Measurements from ENCODE around the gene IQGAP2. TPM values are rescaled to one million over a fixed set of nuclear protein-coding genes. Genes with fewer than 3 reads are reported as not detected.

Gene IQGAP2
- total and polyA plus RNA-seq, 2 of the 8 experiments (the other 6 are each of a cell fraction or from before 2014, with no cell fraction given): 19.7 to 66.0 TPM

- H2BK15ac ChIP-seq (ENCODE audit: low read length): no peak overlapping the region
- H3K23ac ChIP-seq (ENCODE audit: insufficient read length): no peak overlapping the region
- WGBS, 2 experiments (ENCODE audit: extremely low coverage in 1 of 2, insufficient coverage in 1 of 2, insufficient read length in 1 of 2, insufficient replicate concordance in 2 of 2, low coverage in 1 of 2, low lambda C conversion rate in 2 of 2, missing lambda C conversion rate in 1 of 2): 96% methylated on average over 2 of the region's 2 CpGs; no CpG with 5 or more reads in 1 of the 2 experiments
- FAIRE-seq (no peak), DNase-seq (ENCODE audit: low read depth in 1 of 2, low spot score in 2 of 2) (no peak)
- peaks cover 3 to 9% (median 6%) of the 10 kb centered on the region in 4 experiments for H3K27me3 ChIP-seq (replicated peaks in 1 of 4; ENCODE audit: control insufficient read depth in 3 of 4, extremely low read depth in 1 of 4, insufficient read depth in 3 of 4, low read length in 3 of 4)
- no peaks in the 10 kb centered on the region for H3K79me2 ChIP-seq (ENCODE audit: control insufficient read depth in 1 of 2, insufficient read depth in 2 of 2, low read length in 2 of 2)
- no peak overlapping the region for H2BK20ac ChIP-seq (ENCODE audit: low read length)
- no peaks in the 10 kb centered on the region for H4K20me1 ChIP-seq (replicated peaks in 1 of 2; ENCODE audit: control insufficient read depth in 1 of 2, insufficient read depth in 2 of 2, low read length in 2 of 2)
- ChIA-PET POLR2A (ENCODE audit: partially characterized antibody) (no interaction called here), CTCF (ENCODE audit: partially characterized antibody) (interaction anchor here (0.6 kb wide), 1 partner anchor 111 kb away, joined by 3 read pairs; no protein-coding TSS in a partner anchor)
- H4K91ac ChIP-seq (replicated peaks; ENCODE audit: insufficient read length, low read length): no peak overlapping the region
- no peak overlapping the region for H2BK5ac ChIP-seq (ENCODE audit: low read depth, low read length)
- H3K9ac ChIP-seq (replicated peaks in 1 of 4; ENCODE audit: extremely low read depth in 1 of 4, low read depth in 3 of 4, low read length in 3 of 4): no peak overlapping the region
- no peak overlapping the region for H2BK120ac ChIP-seq (replicated peaks; ENCODE audit: low read depth, low read length)
- no peaks in the 10 kb centered on the region for H3K36me3 ChIP-seq (ENCODE audit: control insufficient read depth in 2 of 4, insufficient read depth in 4 of 4, low read length in 3 of 4)
- no peak overlapping the region for H3K4me3 ChIP-seq (ENCODE audit: extremely low read depth in 1 of 4, insufficient read depth in 2 of 4, low read depth in 3 of 4, low read length in 4 of 4)
- no peaks in the 10 kb centered on the region for H3K79me1 ChIP-seq (ENCODE audit: low read depth, low read length)
- no peak overlapping the region for H2AFZ ChIP-seq (ENCODE audit: low read length)
- H3K14ac ChIP-seq (ENCODE audit: insufficient read length): no peak overlapping the region
- H3K56ac ChIP-seq (replicated peaks; ENCODE audit: insufficient read length, low read depth, low read length): no peak overlapping the region
- no peaks in the 10 kb centered on the region; the same call in 1 of the 2 replicates for H3K23me2 ChIP-seq (ENCODE audit: low read depth, low read length)
- H3K9me3 ChIP-seq (ENCODE audit: insufficient read depth in 2 of 2, low read depth in 1 of 2, low read length in 1 of 2): no peaks in the 10 kb centered on the region
- H2AK5ac ChIP-seq (ENCODE audit: low read depth, low read length): no peak overlapping the region
- no peak overlapping the region for H3K27ac ChIP-seq (ENCODE audit: low read depth, low read length)
- no peak overlapping the region for H2BK12ac ChIP-seq (ENCODE audit: low read depth, low read length)
- H4K5ac ChIP-seq (ENCODE audit: insufficient read length, low read depth, low read length): no peak overlapping the region
- no peak overlapping the region for H3K18ac ChIP-seq (ENCODE audit: extremely low read depth, low read length)
- H4K8ac ChIP-seq (ENCODE audit: extremely low read depth, insufficient read depth, low read length): no peak overlapping the region
- no peak overlapping the region for H3K4me2 ChIP-seq (ENCODE audit: insufficient read depth in 1 of 2, low read depth in 2 of 2, low read length in 2 of 2)
- H3K4ac ChIP-seq (replicated peaks; ENCODE audit: insufficient read length, low read depth, low read length): no peak overlapping the region
- H3K4me1 ChIP-seq (replicated peaks in 1 of 4; ENCODE audit: control insufficient read depth in 3 of 4, insufficient read depth in 4 of 4, low read length in 3 of 4): no peaks in the 10 kb centered on the region; a peak in 1 of 7 replicates
- TF ChIP-seq SP2 (IDR thresholded peaks at IDR 0.05; ENCODE audit: low read length) (no peak), TBP (IDR thresholded peaks at IDR 0.05; ENCODE audit: low read depth, low read length) (no peak), ATF3 (IDR thresholded peaks at IDR 0.05; ENCODE audit: insufficient read depth, low read depth, low read length) (no peak), RAD21 (IDR thresholded peaks at IDR 0.05 in 1 of 2, conservative IDR thresholded peaks at IDR 0.05 in 1 of 2; ENCODE audit: low read depth in 2 of 2, low read length in 2 of 2) (no peak), JUND (IDR thresholded peaks at IDR 0.05; ENCODE audit: low read length) (no peak), CEBPB (IDR thresholded peaks at IDR 0.05; ENCODE audit: low read depth, low read length) (no peak), EGR1 (IDR thresholded peaks at IDR 0.05; ENCODE audit: borderline replicate concordance, low read depth, low read length) (no peak), KDM1A (IDR thresholded peaks at IDR 0.05; ENCODE audit: borderline replicate concordance, low read length) (no peak), ATF2 (IDR thresholded peaks at IDR 0.05; ENCODE audit: low read length) (no peak), HDAC2 (IDR thresholded peaks at IDR 0.05; ENCODE audit: borderline replicate concordance in 1 of 2, low read depth in 2 of 2, low read length in 2 of 2) (no peak), KDM5A (IDR thresholded peaks at IDR 0.05; ENCODE audit: low read length) (no peak), CHD2 (IDR thresholded peaks at IDR 0.05; ENCODE audit: low read length) (no peak)
Observed at GRCh38 chr5:76709762-76710161, 306.7 kb downstream of the IQGAP2 start.

All from H1 (cell line).